ENCODE data around the gene DNASE1L2. TPM values are rescaled to one million over a fixed set of nuclear protein-coding genes. Genes with fewer than 3 reads are reported as not detected.

Gene DNASE1L2
- total and polyA plus RNA-seq, 2 experiments from 2014 or later: 0.23 to 0.80 TPM

- TF ChIP-seq EZH2 (IDR thresholded peaks at IDR 0.05; ENCODE audit: borderline replicate concordance) (no peak), EZH2phosphoT487 (IDR thresholded peaks at IDR 0.05; ENCODE audit: low read depth, severe bottlenecking, unreplicated experiment) (no peak)
- TF ChIP-seq, protein P1, sequence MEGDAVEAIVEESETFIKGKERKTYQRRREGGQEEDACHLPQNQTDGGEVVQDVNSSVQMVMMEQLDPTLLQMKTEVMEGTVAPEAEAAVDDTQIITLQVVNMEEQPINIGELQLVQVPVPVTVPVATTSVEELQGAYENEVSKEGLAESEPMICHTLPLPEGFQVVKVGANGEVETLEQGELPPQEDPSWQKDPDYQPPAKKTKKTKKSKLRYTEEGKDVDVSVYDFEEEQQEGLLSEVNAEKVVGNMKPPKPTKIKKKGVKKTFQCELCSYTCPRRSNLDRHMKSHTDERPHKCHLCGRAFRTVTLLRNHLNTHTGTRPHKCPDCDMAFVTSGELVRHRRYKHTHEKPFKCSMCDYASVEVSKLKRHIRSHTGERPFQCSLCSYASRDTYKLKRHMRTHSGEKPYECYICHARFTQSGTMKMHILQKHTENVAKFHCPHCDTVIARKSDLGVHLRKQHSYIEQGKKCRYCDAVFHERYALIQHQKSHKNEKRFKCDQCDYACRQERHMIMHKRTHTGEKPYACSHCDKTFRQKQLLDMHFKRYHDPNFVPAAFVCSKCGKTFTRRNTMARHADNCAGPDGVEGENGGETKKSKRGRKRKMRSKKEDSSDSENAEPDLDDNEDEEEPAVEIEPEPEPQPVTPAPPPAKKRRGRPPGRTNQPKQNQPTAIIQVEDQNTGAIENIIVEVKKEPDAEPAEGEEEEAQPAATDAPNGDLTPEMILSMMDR (IDR thresholded peaks at IDR 0.05; ENCODE audit: poor library complexity): no peak
- no peaks in the 10 kb centered on the region for H3K9me2 ChIP-seq (replicated peaks; ENCODE audit: insufficient read depth)
- no peaks in the 10 kb centered on the region for H3K27me3 ChIP-seq
- no peaks in the 10 kb centered on the region for H3K36me3 ChIP-seq (replicated peaks; ENCODE audit: insufficient read depth, low read depth)
- WGBS (ENCODE audit: low lambda C conversion rate, missing lambda C conversion rate): 91% methylated on average over 4 of the region's 4 CpGs
- peaks cover 8% of the 10 kb centered on the region for H4K20me1 ChIP-seq (ENCODE audit: insufficient read depth, poor library complexity, severe bottlenecking)
- no peak for DNase-seq (ENCODE audit: low spot score)
- peak overlapping the region; percentile 88 for H3K4me2 ChIP-seq
- H3K4me1 ChIP-seq (ENCODE audit: insufficient read depth): peaks cover 8% of the 10 kb centered on the region
- no peaks in the 10 kb centered on the region for H3K9me3 ChIP-seq (ENCODE audit: low read depth)
- no peak overlapping the region for H2AFZ ChIP-seq
- H3K79me2 ChIP-seq: peaks cover 18% of the 10 kb centered on the region
- H3K4me3 ChIP-seq: no peak overlapping the region
- peak overlapping the region; percentile 92 for H3K27ac ChIP-seq
Observed at GRCh38 chr16:2216330-2216729, 19.9 kb upstream of the DNASE1L2 start.

- Histone ChIP-seq H4K20me1 (ENCODE audit: insufficient read depth, poor library complexity, severe bottlenecking) (peaks cover 17% of the 10 kb centered on the region), H3K27me3 (no peaks in the 10 kb centered on the region), H3K9me3 (ENCODE audit: low read depth) (no peaks in the 10 kb centered on the region), H3K9me2 (replicated peaks; ENCODE audit: insufficient read depth) (no peaks in the 10 kb centered on the region), H3K36me3 (replicated peaks; ENCODE audit: insufficient read depth, low read depth) (no peaks in the 10 kb centered on the region), H3K4me1 (ENCODE audit: insufficient read depth) (peaks cover 13% of the 10 kb centered on the region), H3K79me2 (peaks cover 40% of the 10 kb centered on the region), H3K4me3 (peak within 1 kb of the TSS; percentile 58), H3K4me2 (peak within 1 kb of the TSS; percentile 90), H2AFZ (peak within 1 kb of the TSS; percentile 67), H3K27ac (peak within 1 kb of the TSS; percentile 80)
- 1% methylated on average over 50 of the region's 82 CpGs for WGBS (ENCODE audit: low lambda C conversion rate, missing lambda C conversion rate)
- TF ChIP-seq, protein P1 (IDR thresholded peaks at IDR 0.05; ENCODE audit: poor library complexity): no peak
- TF ChIP-seq EZH2phosphoT487 (IDR thresholded peaks at IDR 0.05; ENCODE audit: low read depth, severe bottlenecking, unreplicated experiment): no peak
- TF ChIP-seq EZH2 (IDR thresholded peaks at IDR 0.05; ENCODE audit: borderline replicate concordance): no peak
- peak; percentile 100 for DNase-seq (ENCODE audit: low spot score)
Observed at GRCh38 chr16:2223221-2223941, 12.9 kb upstream of the DNASE1L2 start, which contains the start of gene E4F1. Gene E4F1, plus strand, starts transcription at chr16:2223591. Its CDS starts 23 bp downstream, at chr16:2223614.

DNA sequence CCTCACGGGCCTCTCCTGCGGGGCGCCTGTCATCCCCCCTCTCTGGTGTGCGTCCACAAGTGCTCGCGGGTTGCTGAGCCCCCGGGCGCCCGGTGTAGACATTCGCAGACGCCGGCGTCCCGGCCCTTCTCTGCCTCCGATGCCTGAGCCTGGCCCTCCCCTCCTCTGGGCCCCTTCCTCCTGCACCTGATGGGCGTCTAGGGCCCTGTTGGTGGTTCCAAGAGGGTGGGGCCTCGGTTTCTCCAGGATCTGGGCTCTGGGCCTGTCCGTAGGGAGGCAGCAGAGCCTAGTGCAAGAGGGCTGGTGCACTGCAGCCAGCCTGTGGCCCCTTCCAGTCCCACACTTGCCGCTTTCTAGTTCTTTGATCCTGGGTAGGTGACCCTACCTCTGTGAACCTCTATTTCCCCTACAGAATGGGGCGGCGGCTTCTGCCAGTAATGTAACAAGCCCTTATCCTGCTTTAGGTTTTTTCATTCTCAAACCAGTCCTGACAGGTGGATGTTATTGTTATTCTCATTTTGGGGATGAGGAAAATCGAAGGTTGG, 12.2 kb upstream of the DNASE1L2 start:
- peak; percentile 79 for DNase-seq (ENCODE audit: low spot score)
- Histone ChIP-seq H2AFZ (peak overlapping the region; percentile 67), H3K4me3 (peak overlapping the region; percentile 58), H3K4me1 (ENCODE audit: insufficient read depth) (peaks cover 13% of the 10 kb centered on the region), H4K20me1 (ENCODE audit: insufficient read depth, poor library complexity, severe bottlenecking) (peaks cover 17% of the 10 kb centered on the region), H3K36me3 (replicated peaks; ENCODE audit: insufficient read depth, low read depth) (no peaks in the 10 kb centered on the region), H3K27ac (peak overlapping the region; percentile 80), H3K4me2 (peak overlapping the region; percentile 90), H3K9me3 (ENCODE audit: low read depth) (no peaks in the 10 kb centered on the region), H3K27me3 (no peaks in the 10 kb centered on the region), H3K9me2 (replicated peaks; ENCODE audit: insufficient read depth) (no peaks in the 10 kb centered on the region), H3K79me2 (peaks cover 40% of the 10 kb centered on the region)
- no peak for TF ChIP-seq EZH2 (IDR thresholded peaks at IDR 0.05; ENCODE audit: borderline replicate concordance)
- TF ChIP-seq, protein P1 (IDR thresholded peaks at IDR 0.05; ENCODE audit: poor library complexity): peak; percentile 31
- TF ChIP-seq EZH2phosphoT487 (IDR thresholded peaks at IDR 0.05; ENCODE audit: low read depth, severe bottlenecking, unreplicated experiment): no peak
- WGBS (ENCODE audit: low lambda C conversion rate, missing lambda C conversion rate): 10% methylated on average over 21 of the region's 22 CpGs

Measured in hepatocyte (in vitro differentiated cells).